HG03139 (cell line): ENCODE measurements around the gene PROK1.
"Not testable (repeated sequence)": the region's sequence is repeated elsewhere in the genome, so short reads cannot be mapped to it uniquely, and the experiment has no call there.

Experiments
- ATAC-seq: cut with Tn5 transposase; IDR thresholded peaks from one replicate; pipeline ENCODE4 v1.9.1; 2021; ENCODE audit not compliant: unreplicated experiment

Gene PROK1

GRCh38 chr1:110450929-110451328 is at the start of gene PROK1:
Gene PROK1 (plus strand): TSS chr1:110451149. CDS start chr1:110451217, 68 bp downstream.
- no peak for ATAC-seq

- no peak for ATAC-seq
Observed at GRCh38 chr1:110403805-110404204, 47.1 kb upstream of the PROK1 start.

- ATAC-seq: no peak
Observed at GRCh38 chr1:110404401-110404800, 46.5 kb upstream of the PROK1 start.

GRCh38 chr1:110406407-110406806 is 44.5 kb upstream of the PROK1 start:
- not testable (repeated sequence) for ATAC-seq

GRCh38 chr1:110407260-110408210 is 43.4 kb upstream of the PROK1 start, which contains the start of gene LAMTOR5:
Gene LAMTOR5 (minus strand): TSS chr1:110407694. CDS start chr1:110407620, 74 bp downstream.
- ATAC-seq: peak; percentile 86

- no peak for ATAC-seq
Observed at GRCh38 chr1:110408488-110408887, 42.5 kb upstream of the PROK1 start.

- no peak for ATAC-seq
Observed at GRCh38 chr1:110409316-110409715, 41.6 kb upstream of the PROK1 start.

- ATAC-seq: no peak
Observed at GRCh38 chr1:110411173-110411735, 39.7 kb upstream of the PROK1 start.

- peak; percentile 39 for ATAC-seq
Observed at GRCh38 chr1:110412576-110412975, 38.4 kb upstream of the PROK1 start.

GRCh38 chr1:110413045-110413444 is 37.9 kb upstream of the PROK1 start:
- ATAC-seq: not testable (repeated sequence)

- no peak for ATAC-seq
Observed at GRCh38 chr1:110418729-110419128, 32.2 kb upstream of the PROK1 start.

GRCh38 chr1:110420023-110420662 is 30.8 kb upstream of the PROK1 start:
- no peak for ATAC-seq

- no peak for ATAC-seq
Observed at GRCh38 chr1:110420874-110421793, 29.8 kb upstream of the PROK1 start.

GRCh38 chr1:110424699-110425611 is 26.0 kb upstream of the PROK1 start:
- no peak for ATAC-seq

GRCh38 chr1:110425612-110426152 is 25.3 kb upstream of the PROK1 start:
- no peak for ATAC-seq

- ATAC-seq: no peak
Observed at GRCh38 chr1:110426854-110427253, 24.1 kb upstream of the PROK1 start.

- no peak for ATAC-seq
Observed at GRCh38 chr1:110428946-110429345, 22.0 kb upstream of the PROK1 start.

- ATAC-seq: no peak
Observed at GRCh38 chr1:110430366-110430765, 20.6 kb upstream of the PROK1 start.

GRCh38 chr1:110430901-110431300 is 20.0 kb upstream of the PROK1 start:
- ATAC-seq: no peak
